Jurkat, Clone E6-1 (cell line): ENCODE results near the gene OR52R1. TPM values are rescaled to one million over a fixed set of nuclear protein-coding genes. Genes with fewer than 3 reads are reported as not detected.
"Not testable (repeated sequence)": the region's sequence is repeated elsewhere in the genome, so short reads cannot be mapped to it uniquely, and the experiment has no call there.

Experiments used
- DNase-seq: peaks from one replicate; pipeline ENCODE4 v3.0.0-alpha.2; 2011; ENCODE audit warnings: low read depth, low spot score
- H3K4me3 ChIP-seq: 2 replicates; pipeline ENCODE4 v1.5.1; 2011; ENCODE audit warnings: mild to moderate bottlenecking, low read length, control low read depth, moderate library complexity
- polyA plus RNA-seq: library from polyadenylated mRNA; unstranded; fragments of >200 nt; gene quantifications from one replicate; pipeline ENCODE4 v1.2.1, GENCODE V29; 2012; ENCODE audit warnings: missing spikeins; ENCODE audit not compliant: insufficient read length, insufficient read depth

Gene OR52R1
- not detected for polyA plus RNA-seq

DNA sequence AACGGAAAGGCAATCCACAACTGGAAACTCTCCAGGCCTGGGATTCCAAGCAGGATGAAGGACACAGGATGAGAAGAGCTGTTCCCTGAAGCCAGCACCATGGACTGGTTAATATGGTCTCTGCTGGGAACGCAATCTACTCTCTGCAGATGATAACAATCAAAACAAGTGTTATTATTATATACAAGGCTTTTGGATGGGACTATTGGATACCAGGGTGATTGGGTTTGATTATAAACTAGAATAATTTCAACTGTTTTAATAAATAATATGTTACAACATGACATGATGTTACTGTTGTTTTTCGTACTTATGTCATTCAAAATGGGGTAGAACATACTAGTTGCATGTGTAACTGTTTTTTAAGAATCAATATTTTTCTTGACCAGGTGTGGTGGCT is at the start of gene OR52R1:
Gene OR52R1, minus strand, starts transcription at position 101 of the 400 bp plus-strand sequence. Its CDS starts 0 bp downstream, at position 101.
- DNase-seq = no peak
- H3K4me3 ChIP-seq = no peak within 1 kb of the TSS

DNA sequence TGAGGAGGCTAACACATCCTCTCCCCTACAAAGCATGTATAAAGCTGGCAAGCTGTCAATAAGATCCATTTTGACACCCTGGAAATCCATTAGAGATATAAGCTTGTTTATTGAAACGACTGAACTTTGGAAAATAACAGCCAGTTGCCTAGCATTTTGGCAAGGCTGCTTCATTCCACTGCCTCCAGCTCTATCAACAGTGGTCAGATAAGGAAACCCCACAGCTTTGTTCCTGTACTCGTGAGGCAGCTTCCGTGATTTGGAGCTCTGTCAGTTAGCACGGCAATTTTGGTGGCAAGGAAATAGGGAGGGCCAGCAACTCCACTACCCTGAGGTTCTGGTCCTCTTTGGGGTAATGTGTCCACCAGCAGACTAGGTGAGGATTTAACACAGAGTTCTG is 46.9 kb upstream of the OR52R1 start:
- DNase-seq = no peak

DNA sequence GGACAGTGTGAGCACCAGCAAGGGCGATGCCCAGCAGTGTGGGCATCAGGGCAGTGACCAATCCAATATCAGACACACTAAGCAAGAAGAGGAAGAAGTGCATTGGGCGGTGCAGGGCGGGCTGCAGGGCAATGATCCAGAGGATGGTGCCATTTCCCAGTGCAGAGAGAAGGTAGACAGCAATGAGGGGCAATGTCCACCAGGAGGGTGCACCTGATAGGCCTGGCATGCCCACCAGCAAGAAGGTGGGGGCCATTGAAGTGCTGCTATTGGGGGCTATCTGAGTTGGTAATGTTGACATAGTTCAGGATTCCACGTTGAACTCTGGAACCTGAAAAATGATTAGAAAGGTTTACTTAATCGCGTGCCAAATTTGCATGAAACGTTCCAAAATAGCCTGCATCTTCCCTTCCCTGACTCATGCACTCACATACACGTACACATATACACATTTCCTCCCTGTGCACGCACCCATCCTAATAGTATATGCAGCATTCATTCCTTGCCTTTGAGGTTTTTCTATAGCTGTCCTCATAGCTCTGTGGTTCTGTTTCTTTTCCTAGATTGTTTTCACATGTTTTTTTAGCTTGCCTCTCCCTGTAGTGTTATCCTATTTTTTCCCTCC is 44.8 kb upstream of the OR52R1 start, which contains the start of gene OR51S1:
Gene OR51S1, minus strand, starts transcription at position 301 of the 625 bp plus-strand sequence. Its CDS starts 0 bp downstream, at position 301.
- no peak within 1 kb of the TSS for H3K4me3 ChIP-seq
- no peak for DNase-seq

More for the DNA sequence above, 46.9 kb upstream of the OR52R1 start:
- no peak overlapping the region for H3K4me3 ChIP-seq

GRCh38 chr11:4839851-4840549 is 35.8 kb upstream of the OR52R1 start:
- no peak for DNase-seq
- H3K4me3 ChIP-seq = no peak overlapping the region

DNA sequence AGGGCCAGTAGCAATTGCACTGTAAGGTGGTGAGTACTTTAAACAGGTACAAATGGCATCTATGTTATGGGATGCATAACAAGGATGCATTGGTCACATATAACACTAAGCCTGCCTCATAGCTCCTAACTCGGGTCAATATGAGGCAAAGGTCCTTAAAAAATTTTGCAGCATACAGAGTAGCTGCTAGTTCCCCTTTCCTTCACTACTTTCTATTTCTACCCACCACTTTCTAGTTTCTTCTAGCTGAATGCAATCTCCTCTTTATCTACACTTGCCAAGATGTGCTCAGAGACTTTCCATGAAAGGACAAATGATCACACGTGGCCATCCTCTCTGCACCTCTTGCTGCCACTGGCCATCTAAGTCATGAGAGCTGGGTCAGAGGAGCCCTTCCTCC is 26.7 kb upstream of the OR52R1 start:
- DNase-seq = no peak
- H3K4me3 ChIP-seq = no peak overlapping the region

- H3K4me3 ChIP-seq = no peak overlapping the region
- DNase-seq = no peak
Measured at GRCh38 chr11:4830346-4830745, 26.2 kb upstream of the OR52R1 start.

- no peak overlapping the region for H3K4me3 ChIP-seq
- peak; percentile 3 for DNase-seq
Measured at GRCh38 chr11:4826425-4826824, 22.2 kb upstream of the OR52R1 start.

DNA sequence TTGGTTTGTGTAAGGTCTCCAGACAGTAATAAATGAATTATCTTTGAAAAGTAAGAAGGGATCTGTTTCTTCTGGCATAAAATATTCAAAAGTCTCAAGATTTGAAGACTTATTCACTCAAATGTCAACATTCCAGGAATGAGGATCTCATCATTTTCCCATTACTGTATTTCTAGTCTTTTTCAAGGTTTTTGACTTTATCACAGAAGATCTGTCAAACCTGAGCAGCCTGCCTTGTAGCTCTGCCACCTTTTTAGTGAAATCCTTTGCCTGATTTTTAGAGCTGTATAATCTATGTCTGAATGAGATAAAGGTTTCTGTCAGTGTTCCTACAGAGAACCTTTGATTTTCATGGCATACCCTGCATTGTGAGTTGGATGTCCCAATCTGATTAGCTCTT is 21.0 kb upstream of the OR52R1 start:
- no peak for DNase-seq
- no peak overlapping the region for H3K4me3 ChIP-seq

DNA sequence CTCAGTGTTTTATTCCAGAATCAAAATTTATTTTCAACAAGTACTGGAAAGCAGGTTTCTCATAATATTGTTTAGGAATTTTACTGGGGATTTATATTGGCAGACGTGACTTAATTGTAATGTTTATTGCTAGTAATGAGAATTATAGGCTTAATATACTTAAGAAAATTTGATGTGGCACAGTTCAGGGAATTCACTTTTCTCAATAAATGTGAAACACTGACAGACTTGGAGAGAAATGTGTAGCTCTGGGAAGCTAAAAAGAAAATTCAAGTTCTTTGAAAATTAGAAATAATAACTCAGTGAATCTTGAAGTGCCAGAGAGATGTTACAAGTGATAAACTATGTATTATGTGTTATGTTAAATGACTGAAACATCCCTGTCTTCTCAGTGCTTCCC is 16.8 kb upstream of the OR52R1 start, which contains the start of gene OR51F2:
Gene OR51F2, plus strand, starts transcription at position 301 of the 400 bp plus-strand sequence. CDS start 101 bp downstream, outside the sequence.
- no peak within 1 kb of the TSS for H3K4me3 ChIP-seq
- DNase-seq = no peak

DNA sequence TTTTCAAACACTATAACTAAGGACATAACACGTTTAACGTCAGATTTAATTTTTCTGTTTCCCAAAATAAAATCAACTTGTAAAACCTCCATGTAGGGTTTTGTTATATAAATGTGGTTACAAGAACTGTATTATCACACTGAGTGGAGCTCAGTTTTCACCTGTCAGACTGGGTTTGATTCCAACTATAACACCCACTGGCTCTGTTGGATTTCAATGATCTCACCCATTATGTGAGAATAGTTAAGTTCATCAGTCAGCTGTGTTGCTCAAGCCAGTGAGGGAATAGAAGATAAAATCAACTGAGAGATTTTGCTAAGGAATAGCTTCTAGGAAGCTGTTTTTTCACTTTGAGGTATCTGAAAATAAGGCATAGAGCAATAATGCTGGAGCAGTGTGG is 5.1 kb upstream of the OR52R1 start:
- no peak for DNase-seq
- H3K4me3 ChIP-seq = no peak overlapping the region

GRCh38 chr11:4808476-4808875 is 4.3 kb upstream of the OR52R1 start:
- no peak for DNase-seq
- H3K4me3 ChIP-seq = no peak overlapping the region

GRCh38 chr11:4801316-4801715 is 2.9 kb downstream of the OR52R1 start:
- DNase-seq, H3K4me3 ChIP-seq: not testable (repeated sequence)

DNA sequence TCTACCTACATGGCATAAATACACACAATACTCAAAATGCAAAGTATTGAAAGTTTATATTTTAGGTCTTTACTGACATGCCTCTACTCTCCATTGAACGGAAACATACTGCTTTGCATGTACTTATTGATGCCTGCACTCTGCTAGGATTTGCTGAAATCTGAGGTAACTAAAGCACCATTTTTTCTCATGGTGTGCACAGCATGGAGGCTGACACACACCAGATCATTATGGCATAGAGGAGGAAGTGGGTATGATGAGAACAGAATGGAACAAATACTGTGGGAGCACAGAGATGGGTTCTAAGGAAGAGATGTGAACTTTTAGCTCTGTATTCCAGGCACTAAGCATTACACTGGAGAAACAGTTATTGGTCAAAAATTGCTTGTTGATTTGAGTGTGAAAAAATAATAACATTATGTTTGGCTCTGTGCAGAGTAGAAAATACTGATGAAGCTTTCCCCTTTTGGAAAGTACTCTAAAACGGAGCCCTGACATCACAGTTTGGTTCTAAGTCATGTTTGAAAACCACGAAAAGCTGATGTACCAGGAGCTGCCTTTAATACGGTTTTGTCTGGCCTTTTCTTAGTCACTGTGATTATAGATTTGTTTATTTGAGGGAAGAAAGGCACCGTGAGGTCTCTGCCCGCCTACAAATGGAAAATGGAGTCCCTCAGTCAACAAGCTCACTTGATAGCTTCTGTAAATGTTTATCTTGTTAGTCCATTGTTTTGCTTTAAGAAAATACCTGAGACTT is 5.6 kb downstream of the OR52R1 start:
- no peak overlapping the region for H3K4me3 ChIP-seq
- no peak for DNase-seq

GRCh38 chr11:4797206-4797605 is 7.0 kb downstream of the OR52R1 start:
- H3K4me3 ChIP-seq = no peak overlapping the region
- DNase-seq = no peak

GRCh38 chr11:4782454-4782853 is 21.7 kb downstream of the OR52R1 start:
- DNase-seq = no peak
- no peak overlapping the region for H3K4me3 ChIP-seq

GRCh38 chr11:4769838-4770237 is 34.3 kb downstream of the OR52R1 start, which contains the start of gene OR51F1:
TSS of gene OR51F1 (minus strand) at chr11:4769938. CDS start at chr11:4769938, 0 bp downstream.
- DNase-seq = no peak
- H3K4me3 ChIP-seq = no peak within 1 kb of the TSS

GRCh38 chr11:4768094-4768493 is 36.1 kb downstream of the OR52R1 start:
- no peak overlapping the region for H3K4me3 ChIP-seq
- no peak for DNase-seq

DNA sequence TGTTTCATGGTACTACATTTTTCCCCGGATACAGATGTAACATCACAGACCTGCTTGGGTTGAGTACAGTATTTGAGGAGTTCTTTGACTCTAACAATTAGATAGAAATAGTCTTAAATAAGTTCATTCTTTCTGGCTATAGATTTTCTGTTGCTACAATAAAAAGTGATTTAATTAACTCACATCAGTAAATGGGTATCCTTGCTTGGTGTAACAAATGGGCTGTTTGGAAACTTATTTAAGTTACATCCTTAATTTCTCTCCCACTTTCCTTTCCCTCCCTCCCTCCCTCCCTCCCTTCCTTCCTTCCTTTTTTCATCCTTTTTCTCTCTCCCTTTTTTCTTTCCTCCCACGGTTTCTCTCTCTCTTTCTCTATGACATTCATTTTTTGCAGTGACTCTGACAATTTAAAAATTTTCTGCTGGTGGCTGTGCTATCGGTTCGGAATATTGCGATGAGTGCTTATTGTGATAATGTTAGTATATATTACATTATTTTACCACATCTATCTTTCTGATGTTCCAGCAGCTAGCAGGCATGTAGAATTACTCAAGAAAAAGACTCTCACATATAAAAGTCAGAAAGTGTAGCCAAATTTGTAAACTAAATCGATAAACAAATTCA is 37.6 kb downstream of the OR52R1 start:
- no peak for DNase-seq
- H3K4me3 ChIP-seq = no peak overlapping the region

DNA sequence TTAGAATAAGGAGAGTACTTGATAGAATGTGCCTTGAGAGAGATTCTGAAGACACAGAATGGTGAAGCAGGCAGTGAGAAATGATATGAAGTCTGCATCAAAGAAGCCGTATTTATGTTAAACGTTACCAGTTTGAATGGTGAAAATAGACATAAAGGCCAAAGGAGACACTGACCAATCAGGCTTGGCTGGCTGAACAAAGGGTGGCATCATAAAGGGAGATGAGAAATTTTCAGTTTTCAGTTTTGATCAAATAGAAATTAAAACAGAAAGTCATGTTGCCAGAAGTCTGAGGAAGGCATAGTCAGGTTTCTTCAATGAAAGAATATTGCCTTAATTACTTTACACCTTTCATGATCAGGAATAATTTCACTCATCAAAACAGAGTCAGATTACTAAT is 41.1 kb downstream of the OR52R1 start:
- H3K4me3 ChIP-seq = no peak overlapping the region
- no peak for DNase-seq
